Lung (tissue), 12 donors: ENCODE measurements around the gene GRIK2. TPM values are rescaled to one million over a fixed set of nuclear protein-coding genes. Genes with fewer than 3 reads are reported as not detected.

Experiments used
- ATAC-seq: fragments of 200-7000 bp; cut with Tn5 transposase; one replicate; pipeline ENCODE4 v1.9.1; 2020; ENCODE audit warnings: moderate number of reproducible peaks; ENCODE audit not compliant: insufficient read depth, low FRiP score
- DNase-seq, 3 donors: peaks; one replicate each; pipeline ENCODE4 v3.0.0-alpha.2; 2013 to 2017
- H3K27ac ChIP-seq, 2 donors: one replicate each; pipeline ENCODE4 v1.5.1; 2013; ENCODE audit warnings: mild to moderate bottlenecking in 2 of 2, moderate library complexity in 2 of 2, control low read depth in 1 of 2, inconsistent platforms in 1 of 2, low read depth in 1 of 2, low read length in 1 of 2
- H3K27me3 ChIP-seq, 3 donors: one replicate each; pipeline ENCODE4 v1.5.1; 2013; ENCODE audit warnings: low read length in 2 of 3; ENCODE audit not compliant: control insufficient read depth in 3 of 3, insufficient read depth in 3 of 3
- H3K36me3 ChIP-seq, 4 donors: one replicate each; pipeline ENCODE4 v1.5.1; 2013; ENCODE audit warnings: low read length in 4 of 4, mild to moderate bottlenecking in 1 of 4, moderate library complexity in 1 of 4; ENCODE audit not compliant: control insufficient read depth in 4 of 4, insufficient read depth in 4 of 4
- H3K4me1 ChIP-seq, 5 donors: one replicate each; pipeline ENCODE4 v1.5.1; 2013; ENCODE audit warnings: low read length in 5 of 5, mild to moderate bottlenecking in 2 of 5, moderate library complexity in 1 of 5; ENCODE audit not compliant: control insufficient read depth in 5 of 5, insufficient read depth in 5 of 5
- H3K4me3 ChIP-seq: one replicate; pipeline ENCODE4 v1.5.1; 2013; ENCODE audit warnings: mild to moderate bottlenecking, control low read depth, moderate library complexity
- H3K9ac ChIP-seq, 2 donors: one replicate each; pipeline ENCODE4 v1.5.1; 2013; ENCODE audit warnings: low read length in 2 of 2, control low read depth in 1 of 2; ENCODE audit not compliant: insufficient read depth in 1 of 2
- H3K9me3 ChIP-seq, 4 donors: one replicate each; pipeline ENCODE4 v1.5.1; 2013; ENCODE audit warnings: low read length in 3 of 4, mild to moderate bottlenecking in 1 of 4, moderate library complexity in 1 of 4; ENCODE audit not compliant: control insufficient read depth in 4 of 4, insufficient read depth in 3 of 4
- CTCF ChIP-seq: IDR thresholded peaks from 2 replicates; pipeline ENCODE4 v1.5.1; 2012; ENCODE audit warnings: mild to moderate bottlenecking; ENCODE audit errors: control extremely low read depth, extremely low read depth
- WGBS, 2 donors: extraction: QIAGEN DNeasy Blood & Tissue Kit; methylation state at CpG; one replicate each; pipeline ENCODE4 v1.1.7; 2013; 5-methylcytosine and 5-hydroxymethylcytosine counted together
- polyA plus RNA-seq, 2 donors: library from polyadenylated mRNA; stranded (reverse); fragments of 200-250 nt; gene quantifications; one replicate each; pipeline ENCODE4 v1.2.1, GENCODE V29; 2013
- total RNA-seq, 2 donors: library from RNA; depleted of rRNA in 1 of 2; stranded (reverse); fragments of >200 nt in 1 of 2; gene quantifications; one replicate each; pipeline ENCODE4 v1.2.1, GENCODE V29; 2014 to 2021
- donor health status: control.
- donor health status: control.
- donor health status: Bipolar disorder and iron deficiency.
- donor health status: healthy.
- donor health status: DM: yes; HTN: yes; CAD: no.

GRIK2 gene
- total and polyA plus RNA-seq, 4 donors: 0.09 to 5.1 (median 0.67) TPM

DNA sequence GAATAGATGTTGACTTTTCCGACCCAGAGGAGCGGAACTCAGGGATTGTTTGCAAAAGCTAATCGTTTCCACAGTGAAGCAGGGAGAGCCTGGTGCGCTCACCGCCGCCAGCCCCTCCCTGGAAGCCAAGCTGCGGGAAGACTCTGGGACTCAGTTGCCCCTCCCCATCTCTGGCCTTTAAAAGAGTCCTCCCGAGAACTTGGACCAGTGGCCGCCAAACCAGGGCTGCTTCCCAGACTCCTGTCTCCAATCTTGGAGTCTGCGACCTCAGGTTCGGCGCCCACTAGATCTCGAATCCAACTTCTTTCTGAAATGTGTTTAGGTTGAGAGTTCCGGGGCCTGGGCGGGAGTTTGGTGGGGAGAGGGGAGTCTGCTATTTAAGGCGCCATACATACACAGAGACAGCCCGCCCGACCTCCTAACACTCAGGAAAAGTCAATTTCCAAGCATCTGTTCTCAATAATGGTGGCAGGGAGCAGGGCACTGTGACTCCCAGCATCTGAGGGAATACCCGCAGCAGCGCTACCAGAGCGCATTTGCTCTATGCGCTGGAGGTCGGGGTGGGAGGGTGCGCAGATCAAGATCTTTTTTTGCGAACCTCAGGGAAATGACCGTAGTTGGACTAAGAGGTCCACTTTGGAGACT lies 800 bp upstream of the GRIK2 start:
- peaks cover 0 to 8% (median 0%) of the 10 kb centered on the region in 5 donors for H3K4me1 ChIP-seq
- H3K27me3 ChIP-seq: peaks cover 0 to 59% (median 38%) of the 10 kb centered on the region in 3 donors
- no peak for ATAC-seq
- H3K4me3 ChIP-seq: no peak overlapping the region
- 3 to 4% methylated on average over 26 of the region's 26 CpGs for WGBS, 2 donors
- DNase-seq: no peak
- H3K9ac ChIP-seq: no peak overlapping the region
- H3K27ac ChIP-seq: no peak overlapping the region
- no peak for TF ChIP-seq CTCF
- no peaks in the 10 kb centered on the region for H3K36me3 ChIP-seq
- H3K9me3 ChIP-seq: peaks cover 0 to 8% (median 0%) of the 10 kb centered on the region in 4 donors

DNA sequence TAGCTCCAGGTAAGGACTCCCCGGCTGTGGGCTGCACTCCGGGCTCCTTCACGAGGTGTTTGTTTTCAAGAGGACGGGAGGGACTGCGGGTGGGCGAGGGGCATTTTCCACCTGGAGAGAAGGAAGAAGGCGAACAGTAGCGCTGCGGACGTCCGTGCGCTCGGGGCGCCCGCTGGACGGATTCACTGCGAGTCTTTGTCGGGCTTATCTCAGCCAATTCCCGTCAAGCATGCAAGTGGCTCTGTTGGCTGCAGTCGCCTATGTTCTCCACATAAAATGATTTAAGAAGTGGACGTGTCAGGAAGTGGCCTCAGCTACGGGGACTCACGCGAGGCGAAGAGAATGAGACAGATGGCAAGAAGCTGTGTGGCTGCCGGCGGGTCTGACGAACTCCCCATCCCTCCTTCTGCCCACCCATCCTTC lies 332 bp downstream of the GRIK2 start:
- TF ChIP-seq CTCF: no peak
- no peaks in the 10 kb centered on the region for H3K36me3 ChIP-seq
- no peak overlapping the region for H3K9ac ChIP-seq
- H3K27ac ChIP-seq: no peak overlapping the region
- H3K4me1 ChIP-seq: peaks cover 0 to 8% (median 0%) of the 10 kb centered on the region in 5 donors
- 1% methylated on average over 28 of the region's 28 CpGs for WGBS, 2 donors
- ATAC-seq (no peak), DNase-seq (peak; percentile 19 to 30 (median 25))
- peaks cover 0 to 66% (median 49%) of the 10 kb centered on the region in 3 donors for H3K27me3 ChIP-seq
- H3K9me3 ChIP-seq: peaks cover 0 to 11% (median 0%) of the 10 kb centered on the region in 4 donors
- H3K4me3 ChIP-seq: no peak overlapping the region

- H3K36me3 ChIP-seq: no peaks in the 10 kb centered on the region
- H3K9ac ChIP-seq: no peak overlapping the region
- no peak overlapping the region for H3K27ac ChIP-seq
- H3K9me3 ChIP-seq: peaks cover 0 to 16% (median 0%) of the 10 kb centered on the region in 4 donors
- TF ChIP-seq CTCF: no peak
- no peak for DNase-seq
- peaks cover 0 to 8% (median 2%) of the 10 kb centered on the region in 5 donors for H3K4me1 ChIP-seq
- no peak for ATAC-seq
- H3K4me3 ChIP-seq: no peak overlapping the region
- H3K27me3 ChIP-seq: peaks cover 5 to 73% (median 59%) of the 10 kb centered on the region in 3 donors
Measured at GRCh38 chr6:101394936-101395335, 1.4 kb downstream of the GRIK2 start.
